CD1c-positive myeloid dendritic cell (primary cell): ENCODE measurements around the gene THAP11.
"Not testable (repeated sequence)": the region's sequence is repeated elsewhere in the genome, so short reads cannot be mapped to it uniquely, and the experiment has no call there.

Experiments
- DNase-seq: peaks from one replicate; pipeline ENCODE4 v3.0.0-alpha.2; 2016; ENCODE audit errors: extremely low spot score

THAP11 gene

GRCh38 chr16:67834242-67834614, 7.9 kb upstream of the THAP11 start:
- no peak for DNase-seq

GRCh38 chr16:67837190-67837589, 4.9 kb upstream of the THAP11 start:
- not testable (repeated sequence) for DNase-seq

- no peak for DNase-seq
Measured at GRCh38 chr16:67837811-67838210, 4.3 kb upstream of the THAP11 start.

GRCh38 chr16:67841198-67841815, 813 bp upstream of the THAP11 start:
- DNase-seq = no peak

- DNase-seq = peak; percentile 52
Measured at GRCh38 chr16:67842509-67843342, 606 bp downstream of the THAP11 start.

GRCh38 chr16:67843343-67843765, 1.2 kb downstream of the THAP11 start:
- DNase-seq = no peak

- DNase-seq = no peak
Measured at GRCh38 chr16:67844497-67844896, 2.4 kb downstream of the THAP11 start.

GRCh38 chr16:67845291-67846062, 3.4 kb downstream of the THAP11 start:
- peak; percentile 57 for DNase-seq

- no peak for DNase-seq
Measured at GRCh38 chr16:67846063-67846319, 3.9 kb downstream of the THAP11 start.

GRCh38 chr16:67846320-67847063, 4.4 kb downstream of the THAP11 start, which contains the start of gene NUTF2:
NUTF2 (plus strand) TSS chr16:67846933; CDS start chr16:67865131, 18,198 bp downstream.
- DNase-seq = peak; percentile 97

GRCh38 chr16:67847064-67847861, 5.1 kb downstream of the THAP11 start, which contains the start of gene CENPT:
CENPT (minus strand) TSS chr16:67847693; CDS start chr16:67833859, 13,834 bp downstream.
- DNase-seq = peak; percentile 78

- no peak for DNase-seq
Measured at GRCh38 chr16:67848118-67848517, 6.0 kb downstream of the THAP11 start.

GRCh38 chr16:67853670-67854069, 11.6 kb downstream of the THAP11 start:
- no peak for DNase-seq

- no peak for DNase-seq
Measured at GRCh38 chr16:67855789-67856188, 13.7 kb downstream of the THAP11 start.

GRCh38 chr16:67856927-67857546, 14.9 kb downstream of the THAP11 start:
- peak; percentile 1 for DNase-seq

GRCh38 chr16:67857547-67858233, 15.6 kb downstream of the THAP11 start:
- DNase-seq = peak; percentile 98

- peak; percentile 68 for DNase-seq
Measured at GRCh38 chr16:67858500-67858899, 16.4 kb downstream of the THAP11 start.

GRCh38 chr16:67860589-67861398, 18.7 kb downstream of the THAP11 start:
- peak; percentile 20 for DNase-seq

GRCh38 chr16:67861877-67862276, 19.8 kb downstream of the THAP11 start:
- DNase-seq = no peak
